Inferior parietal cortex (tissue), 1 donor: Measurements from ENCODE around the gene ADAM22.

Experiments used
- DNase-seq: peaks from one replicate; pipeline ENCODE4 v3.0.0-alpha.2; 2016; ENCODE audit errors: extremely low spot score

ADAM22 gene

GRCh38 chr7:88216276-88216675 lies 282.2 kb downstream of the ADAM22 start:
- no peak for DNase-seq

- DNase-seq, result no peak
Observed at GRCh38 chr7:88217675-88218428, 283.8 kb downstream of the ADAM22 start.

- no peak for DNase-seq
Observed at GRCh38 chr7:88218429-88218745, 284.3 kb downstream of the ADAM22 start.

- DNase-seq, result no peak
Observed at GRCh38 chr7:88218836-88219605, 285.0 kb downstream of the ADAM22 start.

GRCh38 chr7:88219781-88220747 lies 286.0 kb downstream of the ADAM22 start, which contains the start of gene SRI:
SRI (minus strand) TSS chr7:88220038; CDS start chr7:88220026, 12 bp downstream.
- peak; percentile 80 for DNase-seq

GRCh38 chr7:88223265-88223664 lies 289.2 kb downstream of the ADAM22 start:
- DNase-seq, result no peak

GRCh38 chr7:88224601-88225275 lies 290.7 kb downstream of the ADAM22 start:
- DNase-seq, result no peak

- DNase-seq, result no peak
Observed at GRCh38 chr7:88226201-88226600, 292.1 kb downstream of the ADAM22 start.

GRCh38 chr7:88226886-88227516 lies 292.9 kb downstream of the ADAM22 start:
- no peak for DNase-seq

GRCh38 chr7:88229302-88229995 lies 295.4 kb downstream of the ADAM22 start:
- DNase-seq, result no peak

- no peak for DNase-seq
Observed at GRCh38 chr7:88230646-88231045, 296.6 kb downstream of the ADAM22 start.

- DNase-seq, result no peak
Observed at GRCh38 chr7:88233828-88234227, 299.8 kb downstream of the ADAM22 start.

GRCh38 chr7:88239852-88240251 lies 305.8 kb downstream of the ADAM22 start:
- no peak for DNase-seq

GRCh38 chr7:88243345-88243909 lies 309.4 kb downstream of the ADAM22 start:
- DNase-seq, result peak; percentile 72

- DNase-seq, result no peak
Observed at GRCh38 chr7:88244258-88244657, 310.2 kb downstream of the ADAM22 start.
